Right lung (tissue), 5 donors: ENCODE results near the gene LDB2. TPM values are rescaled to one million over a fixed set of nuclear protein-coding genes. Genes with fewer than 3 reads are reported as not detected.
"Not testable (repeated sequence)": the region's sequence is repeated elsewhere in the genome, so short reads cannot be mapped to it uniquely, and the experiment has no call there.

ENCODE experiments used
- DNase-seq, 2 donors: peaks; one replicate each; pipeline ENCODE4 v3.0.0-alpha.2; 2013
- polyA plus RNA-seq, 5 donors: library from polyadenylated mRNA; unstranded; fragments of 120-200 nt; gene quantifications; one replicate each; pipeline versions ENCODE4 v1.2.1 to v1.2.3, GENCODE V29; 2013; ENCODE audit warnings: inconsistent platforms in 1 of 5, low replicate concordance in 1 of 5; ENCODE audit not compliant: insufficient read length in 5 of 5, insufficient read depth in 1 of 5

Gene LDB2
- polyA plus RNA-seq, 5 donors: 72.5 to 102 (median 87.9) TPM

DNA sequence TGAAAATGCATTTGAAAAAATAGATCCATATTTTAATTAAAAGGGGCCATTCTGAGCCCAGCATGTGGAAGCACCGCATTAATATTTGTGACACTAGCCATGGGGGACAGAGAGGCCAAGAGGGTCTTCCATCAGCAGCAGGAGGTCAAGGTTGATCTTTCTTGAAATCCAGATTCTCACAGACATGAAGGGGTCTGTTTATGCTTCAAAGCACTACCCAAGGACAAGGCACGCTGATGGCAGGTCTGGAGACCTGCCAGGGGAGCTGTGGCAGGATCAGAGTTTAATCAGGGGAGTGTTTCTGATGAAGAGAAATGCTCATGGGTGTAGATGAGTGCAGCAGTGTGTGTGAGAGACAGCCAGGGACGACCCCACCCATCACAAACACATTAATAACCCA is 243.3 kb downstream of the LDB2 start:
- no peak for DNase-seq

DNA sequence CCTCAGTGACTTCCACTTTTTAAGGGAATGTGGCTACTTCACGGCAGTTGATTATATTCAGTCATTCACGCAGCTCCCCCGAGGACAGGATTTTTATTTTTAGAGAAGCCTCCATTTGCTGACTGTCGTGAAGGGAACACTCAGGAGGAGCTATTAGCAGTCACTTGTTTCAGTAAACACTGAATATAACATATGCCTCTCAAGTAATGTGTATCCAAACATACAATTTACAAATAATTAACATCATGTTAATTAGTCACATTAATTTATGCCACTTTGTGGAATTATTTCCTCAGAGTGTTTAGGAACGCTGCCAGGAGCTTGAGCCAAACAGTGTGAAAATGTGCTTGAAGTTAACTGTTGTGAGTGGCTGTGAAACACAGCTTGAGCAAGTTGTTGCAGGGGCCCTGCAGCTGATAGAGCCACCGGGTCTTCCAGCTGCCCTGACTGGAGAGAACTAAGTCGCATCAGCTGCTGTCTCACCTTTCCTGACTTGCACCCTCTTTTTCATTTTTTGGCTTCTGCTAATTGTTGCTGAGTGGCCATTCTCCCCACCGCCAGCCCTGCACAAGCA is 245.6 kb downstream of the LDB2 start:
- DNase-seq: no peak

DNA sequence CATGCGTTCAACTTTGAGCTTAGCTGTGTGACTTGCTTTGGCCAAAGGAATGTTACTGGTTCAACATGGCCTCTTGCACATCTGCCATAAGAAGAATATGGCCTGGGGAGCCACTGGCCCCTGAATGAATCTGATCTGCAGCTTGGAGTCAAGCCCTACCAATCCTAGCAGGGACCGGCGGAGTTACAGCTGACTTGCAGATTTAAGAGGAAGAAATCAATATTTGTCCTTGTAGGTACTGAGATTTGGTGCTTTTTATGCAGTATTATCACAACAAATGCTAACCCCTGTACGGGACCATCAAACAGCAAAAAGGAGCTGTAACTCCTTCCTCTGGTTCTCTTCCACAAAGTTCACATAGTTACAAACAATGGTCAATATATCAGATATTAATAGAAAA is 252.0 kb downstream of the LDB2 start:
- no peak for DNase-seq

DNA sequence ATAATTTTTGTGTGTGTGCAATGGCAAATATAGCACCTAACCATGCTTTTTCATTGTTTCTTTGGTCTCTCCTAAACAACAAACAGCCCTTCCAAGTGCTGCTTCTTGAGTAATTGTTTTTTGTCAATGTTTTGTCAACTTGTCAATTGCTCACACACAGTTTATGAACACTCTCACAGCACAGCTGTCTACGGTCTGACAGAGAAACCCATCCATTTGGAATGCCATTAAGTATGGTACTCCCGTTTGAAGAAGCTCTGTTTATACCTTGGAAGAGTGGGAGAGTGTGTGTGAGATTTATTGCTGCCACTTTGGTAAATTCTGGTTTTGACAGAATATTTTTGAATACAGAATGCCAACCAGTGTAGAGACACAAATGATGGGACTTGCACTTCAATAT is 254.6 kb downstream of the LDB2 start:
- no peak for DNase-seq

DNA sequence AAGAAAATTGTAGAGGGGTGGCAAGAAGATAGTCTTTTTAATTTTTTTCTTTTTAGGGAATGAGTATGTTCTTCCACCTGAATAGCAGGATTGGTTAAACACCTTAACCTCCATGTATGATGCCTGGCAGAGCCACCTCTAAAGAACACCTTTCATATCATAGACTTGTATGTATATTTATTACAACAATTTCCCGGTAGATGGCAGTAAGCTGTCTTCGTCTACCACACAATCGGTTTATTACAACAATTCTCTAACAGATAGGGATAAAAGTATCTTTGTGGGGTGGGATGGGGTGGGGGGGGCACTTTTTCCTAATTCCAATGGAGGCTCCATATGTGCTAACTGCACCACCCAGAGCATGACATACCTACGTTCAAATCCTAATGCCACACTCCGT is 255.5 kb downstream of the LDB2 start:
- DNase-seq: no peak

DNA sequence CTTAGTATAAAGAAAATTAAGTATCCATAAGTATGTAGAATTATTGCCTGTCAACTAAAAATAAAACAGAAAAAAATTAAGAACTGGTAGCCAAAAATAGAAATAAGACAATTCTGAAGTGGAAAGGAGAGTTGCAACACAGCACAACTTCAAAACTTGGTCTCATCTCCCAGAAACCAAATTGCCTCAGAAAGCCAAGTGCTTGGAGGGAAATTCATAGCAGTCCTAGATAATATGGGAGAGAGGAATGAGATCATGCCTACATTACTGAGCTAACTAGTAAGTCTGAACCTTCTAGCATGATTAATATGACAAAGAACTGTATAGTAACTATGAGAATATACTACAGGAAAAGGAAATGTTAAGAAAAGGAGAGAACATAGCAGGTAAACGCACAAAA is 256.5 kb downstream of the LDB2 start:
- DNase-seq: no peak

DNA sequence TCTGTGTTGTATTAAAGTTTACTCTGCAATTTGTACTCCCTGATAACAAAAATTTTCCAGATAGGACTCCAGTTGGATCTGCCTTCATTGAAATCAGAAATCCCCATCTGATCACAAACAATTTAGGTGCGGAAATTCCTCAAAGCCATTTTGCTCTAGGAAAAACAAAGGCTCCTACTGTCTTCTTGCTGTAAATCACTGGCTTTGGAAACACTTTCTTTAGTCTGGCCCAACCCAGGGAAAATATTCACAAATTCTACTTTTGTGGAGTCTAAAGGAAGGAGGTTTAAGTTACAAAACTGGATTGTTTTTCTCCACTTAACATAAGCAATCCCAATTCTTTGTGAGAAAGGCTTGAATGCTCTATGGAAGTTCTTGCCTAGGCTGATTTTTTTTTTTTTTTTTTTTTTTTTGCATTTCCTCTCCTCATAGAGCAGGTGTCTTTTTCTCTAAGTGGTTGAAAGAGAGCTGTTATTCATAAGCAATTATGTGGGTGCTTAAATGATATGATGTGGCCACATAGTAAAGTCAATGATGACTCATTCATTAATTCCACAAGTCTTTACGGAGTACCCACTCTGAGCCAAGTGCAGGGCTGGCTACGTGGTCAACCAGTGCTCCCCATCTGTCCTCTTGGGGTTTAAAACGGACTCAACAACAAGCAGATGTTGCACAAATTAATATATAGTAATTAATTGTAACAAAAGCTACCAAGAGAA is 261.4 kb downstream of the LDB2 start:
- no peak for DNase-seq

DNA sequence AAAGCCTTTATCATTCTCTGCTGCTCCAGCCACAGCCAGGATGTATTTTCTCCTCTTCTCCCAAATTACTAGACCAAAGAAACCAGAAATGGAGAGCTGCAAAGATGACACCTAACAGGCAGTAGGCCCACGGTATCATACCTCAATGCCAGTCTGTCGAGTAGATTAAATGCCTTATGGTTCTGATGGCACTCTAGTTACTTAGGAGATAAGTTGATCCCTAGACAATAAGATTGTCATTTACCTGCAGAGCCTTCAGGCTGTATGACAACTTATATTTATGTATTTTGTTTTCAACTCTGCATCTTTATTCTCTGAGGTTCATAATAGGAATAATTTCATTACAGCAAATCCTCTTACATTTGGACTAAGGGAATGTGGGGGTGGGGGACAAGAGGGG is 262.1 kb downstream of the LDB2 start:
- no peak for DNase-seq

DNA sequence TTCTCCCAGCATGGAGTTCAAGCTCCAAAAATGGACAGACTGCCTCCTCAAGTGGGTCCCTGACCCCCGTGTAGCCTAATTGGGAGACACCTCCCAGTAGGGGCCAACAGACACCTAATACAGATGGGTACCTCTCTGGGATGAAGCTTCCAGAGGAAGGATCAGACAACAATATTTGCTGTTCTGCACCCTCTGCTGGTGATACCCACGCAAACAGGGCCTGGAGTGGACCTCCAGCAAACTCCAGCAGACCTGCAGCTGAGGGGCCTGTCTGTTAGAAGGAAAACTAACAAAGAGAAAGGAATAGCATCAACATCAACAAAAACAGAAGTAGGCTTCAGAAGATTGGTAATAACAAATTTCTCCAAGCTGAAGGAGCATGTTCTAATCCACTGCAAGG is 269.2 kb downstream of the LDB2 start:
- not testable (repeated sequence) for DNase-seq

DNA sequence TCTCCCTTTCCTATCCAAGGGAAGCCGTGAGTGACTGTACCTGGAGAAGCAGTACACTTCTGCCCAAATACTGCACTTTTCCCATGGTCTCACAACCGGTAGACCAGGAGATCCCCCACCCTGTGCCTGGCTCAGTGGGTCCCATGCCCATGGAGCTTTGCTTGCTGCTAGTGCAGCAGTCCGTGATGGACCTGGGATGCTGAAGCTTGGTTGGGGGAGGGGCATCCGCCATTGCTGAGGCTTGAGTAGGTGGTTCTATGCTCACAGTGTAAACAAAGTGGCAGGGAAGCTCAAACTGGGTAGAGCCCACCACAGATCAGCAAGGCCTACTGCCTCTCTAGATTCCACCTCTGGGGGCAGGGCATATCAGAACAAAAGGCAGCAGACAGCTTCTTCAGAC is 269.6 kb downstream of the LDB2 start:
- not testable (repeated sequence) for DNase-seq

DNA sequence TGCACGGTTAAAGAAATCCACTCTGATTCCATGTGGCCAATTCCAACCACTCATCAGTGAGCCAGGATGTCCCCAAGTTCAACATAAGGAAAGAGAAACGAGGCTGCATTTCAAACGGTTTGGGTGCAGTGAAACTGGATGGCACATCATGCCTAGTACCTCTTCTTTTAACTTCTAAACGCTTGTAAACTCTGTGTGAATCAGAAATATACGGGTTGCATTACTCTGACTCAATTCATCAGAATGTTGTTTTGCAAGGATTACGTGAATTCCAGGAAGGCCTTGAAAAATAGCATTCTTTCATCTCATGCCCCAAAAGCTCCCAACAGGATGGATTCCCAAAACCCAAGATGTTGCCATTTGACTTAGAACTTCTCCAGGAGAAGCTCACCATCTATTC is 270.4 kb downstream of the LDB2 start:
- no peak for DNase-seq

DNA sequence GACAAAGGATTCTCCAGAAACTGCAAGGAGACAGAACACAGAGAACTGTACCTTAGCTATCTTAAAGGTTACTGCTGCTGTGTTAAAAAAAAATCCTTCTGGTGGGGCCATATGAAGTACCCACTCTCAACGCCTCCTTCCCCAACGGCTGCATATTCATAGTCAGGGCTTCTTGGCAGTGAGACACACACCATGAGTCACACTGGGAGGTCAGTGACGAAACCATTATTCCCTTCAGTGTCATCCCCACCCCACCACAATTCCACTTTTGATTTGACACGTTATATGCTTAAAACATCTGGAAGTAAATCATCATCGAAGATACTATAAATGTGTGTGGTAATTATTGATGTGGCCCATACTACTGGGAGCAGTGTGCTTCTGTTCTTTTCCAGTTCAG is 271.5 kb downstream of the LDB2 start:
- DNase-seq: no peak

DNA sequence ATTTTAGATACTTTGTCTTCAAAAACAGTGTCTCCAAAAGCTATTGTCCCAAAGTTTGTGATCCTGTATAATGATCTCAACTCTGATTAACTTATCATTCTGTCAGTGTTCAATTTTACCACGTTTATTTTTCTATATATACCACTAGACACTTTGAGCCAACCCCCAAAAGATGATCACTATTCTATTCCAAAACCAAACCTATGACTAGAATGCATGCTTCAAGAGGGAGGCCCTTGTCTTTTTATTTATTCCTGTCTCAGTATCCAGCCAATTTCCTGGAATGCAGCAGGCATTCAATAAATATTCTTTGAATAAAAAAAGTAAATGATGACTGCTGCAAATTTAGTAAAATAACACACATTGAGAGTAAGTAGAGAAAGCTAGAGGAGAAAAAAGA is 275.6 kb downstream of the LDB2 start:
- no peak for DNase-seq

DNA sequence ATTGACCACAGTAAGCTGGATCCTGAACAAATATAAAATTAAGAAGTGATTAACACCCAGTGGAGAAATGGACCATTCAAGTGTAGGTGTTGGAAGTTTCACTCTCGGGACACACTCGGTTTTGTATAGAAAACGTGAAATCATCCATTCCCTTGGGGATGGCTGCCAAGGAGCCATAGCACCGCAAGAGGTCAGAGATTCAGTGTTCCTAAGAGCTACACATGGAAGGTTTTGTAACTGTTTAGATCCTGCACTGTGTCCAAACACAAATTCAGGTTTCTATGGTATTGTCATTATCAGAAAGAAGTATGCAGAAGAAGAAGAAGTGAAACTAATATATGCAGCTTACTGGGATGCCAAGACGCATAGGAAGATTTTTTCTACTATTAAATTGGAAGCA is 281.0 kb downstream of the LDB2 start:
- no peak for DNase-seq

DNA sequence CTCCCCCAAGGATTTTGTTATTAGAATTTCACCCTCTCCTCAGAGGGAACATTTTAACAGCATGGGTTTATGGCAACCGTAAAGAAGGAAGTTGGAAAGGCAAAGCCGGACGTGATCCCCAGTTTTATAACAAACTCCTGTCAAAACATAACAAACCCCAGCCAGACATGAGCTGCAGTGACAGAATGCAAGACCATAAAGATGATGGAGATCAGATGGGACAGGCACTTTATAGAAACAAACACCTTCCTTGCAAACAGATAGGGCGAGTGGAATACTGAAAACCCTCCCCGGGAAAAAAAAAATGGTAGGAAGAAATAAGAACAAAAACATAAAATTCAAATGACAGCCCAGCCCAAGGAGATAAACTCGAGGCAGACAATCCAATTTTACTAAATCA is 281.4 kb downstream of the LDB2 start:
- DNase-seq: no peak

DNA sequence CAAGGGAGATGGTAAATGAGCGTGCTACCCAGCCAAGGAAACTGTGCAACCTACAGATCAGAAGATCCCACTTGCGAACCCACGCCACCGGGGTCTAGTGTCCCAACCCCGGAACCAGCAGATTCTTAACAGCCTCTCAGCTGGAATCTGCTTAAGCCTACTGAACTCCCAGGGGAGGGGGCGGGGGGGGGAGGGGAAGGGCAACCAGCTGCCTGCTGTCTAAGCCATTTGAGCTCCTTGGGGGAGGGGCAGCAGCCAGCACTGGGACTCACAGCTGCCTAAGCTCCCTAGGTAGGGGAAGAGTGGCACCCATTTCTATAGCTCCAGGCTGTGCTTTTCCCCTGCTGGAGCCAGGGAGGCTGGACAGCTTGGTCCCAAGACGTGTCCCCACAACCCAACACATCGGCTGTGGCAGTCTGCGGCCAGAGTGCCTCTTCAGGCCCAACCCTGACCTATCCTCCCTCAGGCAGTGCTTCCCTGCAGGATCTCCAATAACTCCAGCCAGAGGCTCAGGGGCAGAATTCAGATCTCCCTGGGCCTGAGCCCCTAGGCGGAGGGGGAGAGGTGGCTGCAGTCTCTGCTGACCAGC is 289.2 kb downstream of the LDB2 start:
- DNase-seq: no peak

DNA sequence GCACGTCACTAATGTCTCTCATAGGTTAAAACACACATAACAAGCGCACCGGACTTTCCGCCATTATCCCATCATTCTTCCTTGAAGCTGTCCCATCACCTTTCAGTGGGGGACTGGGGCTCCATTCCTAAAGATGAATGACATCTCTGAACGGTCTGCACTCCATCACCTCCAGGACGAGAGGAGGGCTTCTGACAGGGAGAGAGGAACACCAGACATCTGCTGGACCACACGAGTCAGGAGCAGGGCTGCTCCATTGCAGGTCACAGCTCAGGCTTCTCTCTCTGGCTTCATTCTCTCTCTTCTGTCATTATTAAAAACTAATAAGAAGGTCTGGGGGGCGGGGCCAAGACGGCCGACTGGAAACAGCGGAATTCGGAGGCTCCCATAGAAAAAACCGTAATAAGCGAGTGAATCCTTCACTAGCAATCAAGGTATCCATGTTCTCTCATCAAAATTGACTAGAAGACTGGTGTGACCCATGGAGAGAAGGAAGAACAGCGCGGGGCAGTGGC is 289.8 kb downstream of the LDB2 start:
- DNase-seq: no peak

DNA sequence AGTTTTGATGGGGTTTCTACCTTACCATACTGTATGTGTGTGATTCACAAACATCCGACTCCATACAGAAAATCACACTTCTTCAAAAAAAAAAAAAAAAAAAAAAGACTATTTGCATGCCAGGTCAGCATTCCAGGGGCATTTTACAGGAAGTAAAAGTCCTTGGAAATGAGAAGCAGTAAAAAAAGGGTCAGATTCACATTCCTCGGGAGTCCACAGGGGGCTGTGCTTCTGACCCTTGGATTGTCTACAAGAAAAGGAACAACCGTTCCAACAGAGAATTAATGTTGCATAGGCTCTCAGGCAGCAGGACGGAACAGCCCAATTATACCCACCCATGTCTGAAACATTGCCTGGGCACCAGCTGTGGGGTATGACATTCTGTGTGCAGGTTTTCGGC is 290.3 kb downstream of the LDB2 start:
- DNase-seq: no peak

DNA sequence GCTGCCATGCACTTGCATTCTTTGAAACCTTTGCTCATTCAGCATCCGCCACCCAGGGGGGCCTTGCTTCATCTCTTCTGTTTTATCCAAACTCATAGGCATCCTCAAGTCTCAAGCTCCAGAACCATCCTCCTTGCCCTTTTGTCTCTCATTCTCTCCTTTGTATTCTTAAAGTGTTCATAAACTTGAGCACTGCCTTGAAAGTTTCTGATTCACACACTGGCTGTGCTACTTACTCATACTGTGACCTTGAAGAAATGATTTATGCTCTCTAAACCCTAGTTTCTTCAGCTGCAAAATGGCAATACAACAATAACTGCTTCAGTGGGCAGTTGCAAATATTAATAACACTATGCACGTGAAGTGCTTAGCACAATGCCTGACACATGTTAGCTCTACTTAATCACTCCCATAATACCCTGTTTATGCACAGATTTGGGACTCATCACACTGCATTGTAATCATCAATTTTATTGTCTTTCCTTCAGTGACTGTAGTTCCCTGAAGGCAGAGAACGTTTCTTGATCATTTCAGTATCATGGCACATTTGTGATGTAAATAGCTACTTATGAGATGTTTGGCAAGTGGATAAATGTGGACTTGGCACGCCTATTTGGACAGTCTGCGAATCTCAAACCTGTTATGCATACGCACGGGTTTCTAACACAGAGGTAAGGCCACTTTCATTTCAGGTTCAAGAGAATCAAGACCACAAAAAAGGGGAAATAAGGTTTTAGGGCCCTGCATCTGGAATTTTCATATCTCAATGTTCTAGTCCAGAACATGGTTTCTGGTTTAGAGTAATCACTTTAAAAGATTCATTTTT is 291.0 kb downstream of the LDB2 start:
- no peak for DNase-seq

DNA sequence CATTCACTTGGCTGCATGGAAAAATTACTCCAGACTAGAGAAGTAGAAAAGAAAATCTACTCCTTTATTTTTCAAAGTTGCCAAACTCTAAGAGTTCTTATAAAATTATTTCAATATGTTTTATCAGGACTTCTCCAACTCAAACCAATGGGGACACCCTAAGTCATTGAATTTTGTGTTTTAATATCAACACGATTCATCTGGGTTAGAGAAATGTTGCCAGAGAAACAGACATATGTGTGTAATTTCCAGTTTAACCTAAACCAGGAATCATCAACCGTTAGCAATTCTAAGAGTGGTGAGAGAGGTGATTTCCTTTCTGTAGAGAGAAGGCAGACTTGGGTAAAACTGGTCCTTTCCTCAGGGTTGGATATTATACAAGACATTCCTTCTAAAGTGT is 291.8 kb downstream of the LDB2 start:
- DNase-seq: no peak

DNA sequence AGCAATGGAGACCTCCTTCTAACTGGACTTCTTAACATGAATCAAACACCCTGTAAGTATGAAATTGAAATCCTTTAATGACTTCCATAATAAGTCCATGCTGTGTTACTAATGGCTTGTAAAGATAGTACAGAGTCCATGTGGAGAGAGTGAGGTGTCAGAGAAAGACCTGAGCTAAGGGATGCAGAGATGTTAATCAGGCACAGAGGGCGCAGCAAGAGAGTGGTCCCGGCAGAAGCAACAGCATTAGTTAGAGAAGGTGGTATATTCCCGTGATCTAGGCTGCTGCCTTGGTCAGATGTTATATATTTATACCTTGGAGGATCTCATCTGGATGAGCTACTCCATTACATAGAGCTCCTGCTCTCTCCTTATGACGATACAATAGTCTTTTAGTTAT is 295.3 kb downstream of the LDB2 start:
- DNase-seq: no peak

DNA sequence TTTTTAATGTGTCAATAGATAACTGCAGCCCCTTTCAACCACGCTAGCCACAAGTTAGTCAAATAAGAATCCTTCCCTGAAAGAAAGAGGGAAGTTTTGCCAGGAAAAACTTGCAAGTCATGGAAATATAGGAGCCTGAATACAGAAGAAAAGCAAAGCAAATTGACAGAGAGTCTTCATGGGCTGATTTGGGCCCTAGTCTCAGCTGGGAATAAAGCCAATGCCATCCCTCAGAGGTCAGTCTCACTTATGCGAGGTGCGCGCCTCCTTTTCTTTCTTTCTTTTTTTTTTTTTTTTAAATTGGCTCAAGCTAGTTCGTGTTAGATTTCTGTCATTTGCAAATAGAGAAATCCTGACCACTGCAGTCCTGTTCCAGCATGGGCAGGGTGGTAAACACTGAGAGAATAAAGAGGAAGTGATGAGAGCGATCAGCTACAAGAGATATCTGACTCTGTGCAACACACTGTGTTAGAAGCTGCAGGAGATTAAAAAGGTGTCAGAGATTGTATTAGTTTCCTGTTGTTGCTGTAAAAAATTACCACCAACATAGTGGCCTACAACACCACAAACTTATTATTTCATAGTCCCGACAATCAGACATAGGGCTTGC is 299.7 kb downstream of the LDB2 start:
- DNase-seq: no peak
